NCI-H2171 (cell line): Measurements from ENCODE around the gene SCN4A.
"Not testable (repeated sequence)": the region's sequence is repeated elsewhere in the genome, so short reads cannot be mapped to it uniquely, and the experiment has no call there.

Experiments
- DNase-seq: peaks from one replicate; lab custom pipeline; 2025; lab: John Stamatoyannopoulos, UW

The SCN4A gene

GRCh38 chr17:63916566-63917185, 56.0 kb downstream of the SCN4A start:
- DNase-seq: no peak

GRCh38 chr17:63915753-63916152, 57.0 kb downstream of the SCN4A start:
- not testable (repeated sequence) for DNase-seq

- no peak for DNase-seq
Observed at GRCh38 chr17:63914471-63914870, 58.2 kb downstream of the SCN4A start.

- no peak for DNase-seq
Observed at GRCh38 chr17:63911657-63912100, 61.0 kb downstream of the SCN4A start.

GRCh38 chr17:63911041-63911635, 61.6 kb downstream of the SCN4A start, which contains the start of gene CSHL1:
TSS of gene CSHL1 (minus strand) at chr17:63911258. CDS start at chr17:63911196, 62 bp downstream.
- no peak for DNase-seq

GRCh38 chr17:63910096-63910495, 62.6 kb downstream of the SCN4A start:
- DNase-seq: no peak

GRCh38 chr17:63909586-63909985, 63.1 kb downstream of the SCN4A start:
- not testable (repeated sequence) for DNase-seq

GRCh38 chr17:63907161-63907778, 65.4 kb downstream of the SCN4A start:
- not testable (repeated sequence) for DNase-seq

GRCh38 chr17:63904796-63905195, 67.9 kb downstream of the SCN4A start:
- not testable (repeated sequence) for DNase-seq

GRCh38 chr17:63903787-63904201, 68.9 kb downstream of the SCN4A start:
- not testable (repeated sequence) for DNase-seq

GRCh38 chr17:63901971-63902370, 70.7 kb downstream of the SCN4A start:
- peak; percentile 45 for DNase-seq

- DNase-seq: not testable (repeated sequence)
Observed at GRCh38 chr17:63898899-63899798, 73.6 kb downstream of the SCN4A start.

GRCh38 chr17:63896524-63897354, 76.0 kb downstream of the SCN4A start, which contains the start of gene CSH1:
TSS of gene CSH1 (minus strand) at chr17:63896574. CDS start at chr17:63896511, 63 bp downstream.
- DNase-seq: not testable (repeated sequence)

- not testable (repeated sequence) for DNase-seq
Observed at GRCh38 chr17:63894821-63895220, 77.9 kb downstream of the SCN4A start.

GRCh38 chr17:63894021-63894420, 78.7 kb downstream of the SCN4A start:
- not testable (repeated sequence) for DNase-seq

- not testable (repeated sequence) for DNase-seq
Observed at GRCh38 chr17:63892316-63893037, 80.2 kb downstream of the SCN4A start.

- peak; percentile 18 for DNase-seq
Observed at GRCh38 chr17:63889026-63889848, 83.5 kb downstream of the SCN4A start.
